SIG-M5 (cell line): ENCODE data around the gene LRRC3C.
"Not testable (repeated sequence)": the region's sequence is repeated elsewhere in the genome, so short reads cannot be mapped to it uniquely, and the experiment has no call there.

Experiments
- DNase-seq: peaks from one replicate; lab custom pipeline; 2025; lab: John Stamatoyannopoulos, UW

The LRRC3C gene

GRCh38 chr17:39924691-39925055 lies 2.9 kb upstream of the LRRC3C start:
- DNase-seq, result no peak

- no peak for DNase-seq
Measured at GRCh38 chr17:39925282-39926134, 2.0 kb upstream of the LRRC3C start.

DNA sequence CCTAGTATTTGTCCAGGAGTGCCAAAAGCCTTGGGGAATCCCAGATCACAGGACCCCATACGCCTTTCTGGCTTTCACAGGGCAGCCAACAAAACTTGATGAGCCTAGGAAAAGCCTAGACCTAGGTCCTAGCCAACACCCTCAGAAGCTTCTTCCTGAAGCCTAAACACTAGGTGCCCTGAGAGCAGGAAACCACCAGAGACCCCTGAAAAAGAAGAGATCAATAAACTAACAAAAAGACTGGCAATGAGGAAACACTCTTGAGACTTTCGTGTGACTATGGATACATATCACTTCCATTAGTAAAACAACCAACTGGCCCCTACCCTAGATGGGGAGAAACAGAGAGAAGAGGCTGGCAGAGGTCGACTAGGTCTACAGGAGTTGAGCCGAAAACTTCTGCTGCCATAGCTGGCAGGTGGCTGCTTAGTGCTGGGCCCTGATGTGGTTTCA lies 1.4 kb upstream of the LRRC3C start:
- DNase-seq, result no peak

- DNase-seq, result no peak
Measured at GRCh38 chr17:39926588-39927100, 888 bp upstream of the LRRC3C start.

DNA sequence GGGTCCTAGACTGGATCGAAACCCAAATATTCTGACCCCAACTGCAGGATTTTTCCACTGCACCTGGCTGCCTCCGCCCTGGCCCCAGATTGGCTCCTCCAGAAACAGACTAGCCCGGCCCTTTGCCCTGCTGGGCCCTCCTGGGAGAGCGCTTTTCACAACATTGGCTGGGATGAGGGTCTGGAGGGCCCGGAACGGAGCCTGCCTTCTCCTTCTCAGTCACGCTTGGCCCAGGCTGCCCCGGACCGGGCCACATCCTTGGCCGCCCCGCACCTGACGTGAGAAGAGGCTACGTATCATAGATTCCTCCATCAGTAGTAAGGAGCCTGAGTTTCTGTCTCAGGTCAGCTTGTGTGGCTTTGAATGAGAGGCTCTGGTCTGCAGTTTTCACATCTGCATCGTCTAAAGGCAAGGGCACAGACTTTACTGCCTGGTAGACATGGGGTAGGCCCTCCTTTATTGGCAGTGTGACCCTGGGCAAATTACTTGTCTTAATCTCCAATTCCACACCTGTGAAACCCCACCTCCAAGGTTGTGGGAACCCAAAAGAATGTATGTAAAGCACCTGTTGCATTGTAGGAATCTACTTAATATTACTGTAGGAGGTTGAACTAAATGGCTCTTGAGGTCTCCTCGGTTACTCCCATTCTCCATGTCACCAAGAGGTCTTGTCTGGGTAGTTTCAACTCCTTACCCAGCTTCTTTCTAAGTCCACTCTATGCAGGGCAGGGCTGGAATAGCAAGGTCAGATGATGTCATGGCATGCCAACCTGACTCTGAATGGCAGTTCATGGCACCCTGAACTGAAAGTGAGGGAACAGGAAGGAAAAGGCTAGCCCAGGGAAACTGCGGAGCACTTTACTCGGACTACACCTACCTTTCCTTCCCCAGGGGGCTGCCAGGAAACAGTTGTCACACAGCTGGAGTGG lies 661 bp downstream of the LRRC3C start:
- DNase-seq, result no peak

- peak; percentile 94 for DNase-seq
Measured at GRCh38 chr17:39928858-39929645, 1.5 kb downstream of the LRRC3C start.

DNA sequence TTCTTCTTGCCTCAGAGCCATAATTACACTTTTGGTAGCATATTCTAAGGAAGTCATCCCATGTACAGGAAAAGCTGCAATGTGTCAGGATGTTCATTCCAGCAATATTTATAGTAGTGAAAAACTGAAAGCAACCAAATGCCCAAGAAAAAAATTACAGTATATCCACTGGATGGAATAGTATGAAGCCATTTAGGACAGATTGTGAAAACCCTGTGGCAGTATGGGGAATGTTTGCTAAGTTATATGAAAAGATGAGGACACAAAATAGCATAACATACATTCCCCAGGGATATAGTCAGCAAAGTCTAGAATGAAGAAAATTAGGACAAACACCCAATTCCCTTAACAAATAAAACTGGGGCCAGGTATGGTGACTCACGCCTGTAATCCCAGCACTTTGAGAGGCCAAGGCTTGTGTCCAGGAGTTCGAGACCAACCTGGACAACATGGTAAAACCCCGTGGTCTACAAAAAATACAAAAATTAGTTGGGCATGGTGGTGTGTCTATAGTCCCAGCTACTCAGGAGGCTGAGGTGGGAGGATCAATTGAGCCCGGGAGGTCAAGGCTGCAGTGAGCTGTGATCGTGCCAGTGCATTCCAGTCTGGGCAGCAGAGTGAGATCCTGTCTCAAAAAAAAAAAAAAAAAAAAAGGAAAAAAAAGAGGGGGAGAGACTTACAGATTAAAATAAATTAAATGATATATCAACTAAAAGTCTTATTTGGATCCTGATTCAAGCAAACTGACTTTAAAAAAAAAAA lies 2.3 kb downstream of the LRRC3C start:
- no peak for DNase-seq

DNA sequence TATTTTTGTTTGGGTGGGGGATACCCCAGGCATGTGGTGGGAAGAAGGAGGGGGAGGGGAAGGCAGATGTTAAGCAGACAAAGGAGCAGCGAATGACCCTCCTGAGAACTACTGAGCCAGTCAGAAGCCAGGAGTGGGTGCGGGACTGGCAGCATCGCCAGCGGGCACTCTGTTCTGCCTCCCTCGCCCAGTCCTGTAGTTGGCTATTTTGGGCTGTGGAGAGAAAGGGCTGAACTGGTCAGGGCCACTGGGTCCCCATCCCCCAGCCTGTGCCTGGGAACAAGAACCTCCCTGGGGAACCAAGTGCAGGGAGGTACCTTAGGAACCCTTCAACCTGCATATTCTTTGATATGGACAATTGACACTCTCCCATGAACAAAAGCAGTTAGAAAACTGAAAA lies 6.4 kb downstream of the LRRC3C start:
- no peak for DNase-seq

DNA sequence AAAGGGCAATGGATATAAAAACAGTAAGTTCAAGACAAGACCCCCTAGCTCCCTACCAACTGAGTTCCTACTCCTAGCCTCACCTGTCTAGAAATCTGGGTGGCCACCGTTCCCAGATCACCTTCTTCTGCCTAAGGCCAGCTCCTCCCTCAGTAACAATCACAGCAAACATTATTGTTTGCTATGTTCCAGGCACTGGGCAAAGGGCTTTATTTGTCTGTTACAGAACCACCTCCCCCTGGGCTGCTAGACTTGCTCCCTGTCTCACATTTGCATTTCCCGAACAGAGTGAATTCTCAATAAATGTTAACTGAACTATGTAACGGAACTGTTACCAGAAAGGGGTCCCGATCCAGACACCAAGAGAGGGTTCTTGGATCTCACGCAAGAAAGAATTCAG lies 6.8 kb downstream of the LRRC3C start:
- no peak for DNase-seq

DNA sequence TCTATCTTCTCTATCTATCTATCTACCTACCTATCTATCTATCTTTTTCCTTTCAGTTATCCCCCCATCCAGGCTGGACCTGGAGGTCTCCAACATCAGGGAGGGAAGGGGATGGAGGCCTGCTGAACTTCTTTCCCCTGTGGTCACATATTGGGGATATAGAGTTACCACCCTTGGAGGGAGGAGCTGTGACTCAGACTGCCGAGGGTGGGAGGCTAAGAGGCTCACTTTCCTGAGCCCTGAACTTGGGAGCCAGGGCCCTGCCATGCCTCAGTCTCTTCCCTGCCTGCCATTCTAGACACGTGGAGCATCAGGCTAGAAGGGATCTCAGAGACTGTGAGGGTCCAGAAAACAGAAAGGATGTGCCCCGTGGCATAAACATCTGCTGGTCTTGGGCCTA lies 8.4 kb downstream of the LRRC3C start:
- no peak for DNase-seq

DNA sequence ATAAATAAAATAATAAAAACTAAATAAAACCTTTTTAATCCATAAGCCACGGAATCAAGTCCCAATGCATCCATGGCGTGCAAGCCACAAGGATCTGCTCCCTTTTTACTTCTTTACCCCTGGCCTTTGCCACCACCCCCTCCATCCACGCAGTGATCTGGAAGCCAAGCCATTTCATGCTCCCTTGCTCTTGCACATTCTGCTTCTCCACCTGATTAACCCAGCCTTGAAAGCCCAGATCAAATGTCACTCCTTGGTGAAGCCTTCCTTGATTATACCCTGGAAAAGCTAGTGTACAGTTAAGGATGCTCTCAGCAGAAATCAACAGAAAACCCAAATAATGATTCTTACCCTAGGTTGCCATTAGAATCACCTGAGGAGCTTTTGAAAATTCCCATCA lies 9.9 kb downstream of the LRRC3C start:
- no peak for DNase-seq

GRCh38 chr17:39938140-39938869 lies 10.8 kb downstream of the LRRC3C start:
- DNase-seq, result no peak

DNA sequence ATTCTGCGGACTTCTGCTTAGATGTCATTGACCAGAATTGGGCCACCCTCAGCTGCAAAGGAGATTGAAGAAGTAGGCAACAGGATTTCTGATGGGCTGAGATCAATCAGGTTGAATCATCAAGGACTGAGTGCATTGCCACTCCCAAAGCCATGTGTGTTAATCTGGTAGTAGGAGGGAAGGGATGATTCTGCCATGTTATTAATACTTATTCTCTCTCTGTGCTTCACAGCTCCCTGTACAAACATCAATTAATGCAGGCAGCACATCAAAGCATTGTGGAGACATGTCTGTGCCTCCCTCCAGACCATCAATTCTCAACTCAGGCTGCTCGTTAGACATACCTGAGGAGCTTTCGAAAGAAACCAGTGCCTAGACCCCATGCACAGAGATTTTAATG lies 11.6 kb downstream of the LRRC3C start:
- DNase-seq, result no peak

GRCh38 chr17:39939588-39940419 lies 12.3 kb downstream of the LRRC3C start:
- DNase-seq, result no peak

DNA sequence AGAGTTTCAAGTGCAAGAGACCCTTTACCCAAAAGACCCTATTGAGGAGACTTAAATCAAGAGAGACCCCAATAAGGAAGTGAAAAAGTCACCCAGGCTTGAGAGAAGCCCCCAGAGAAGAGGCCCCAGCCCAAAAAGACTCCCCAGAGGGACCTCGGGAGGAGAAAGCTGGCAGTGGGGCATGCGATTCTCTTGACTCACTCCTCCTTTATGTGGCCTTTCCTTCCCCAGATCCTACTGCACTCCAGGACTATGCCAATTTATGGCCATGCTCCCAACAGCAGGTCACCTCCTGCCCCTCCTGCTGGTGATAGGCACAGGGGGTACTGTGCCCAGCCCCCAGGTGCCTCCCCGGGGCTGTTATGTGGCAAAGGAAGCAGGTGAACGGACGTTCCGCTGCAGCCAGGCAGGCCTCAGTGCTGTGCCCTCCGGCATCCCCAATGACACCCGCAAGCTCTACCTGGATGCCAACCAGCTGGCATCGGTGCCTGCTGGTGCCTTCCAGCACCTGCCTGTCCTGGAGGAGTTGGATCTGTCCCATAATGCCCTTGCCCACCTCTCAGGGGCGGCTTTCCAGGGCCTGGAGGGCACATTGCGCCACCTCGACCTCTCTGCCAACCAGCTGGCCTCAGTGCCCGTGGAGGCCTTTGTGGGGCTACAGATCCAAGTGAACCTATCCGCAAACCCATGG lies 16.3 kb downstream of the LRRC3C start:
- no peak for DNase-seq

GRCh38 chr17:39944393-39944711 lies 16.8 kb downstream of the LRRC3C start:
- DNase-seq, result no peak

- DNase-seq, result no peak
Measured at GRCh38 chr17:39946551-39947330, 19.2 kb downstream of the LRRC3C start.

GRCh38 chr17:39948489-39948828 lies 20.9 kb downstream of the LRRC3C start:
- not testable (repeated sequence) for DNase-seq
